Measurements from ENCODE around the gene S100Z. TPM values are rescaled to one million over a fixed set of nuclear protein-coding genes. Genes with fewer than 3 reads are reported as not detected.
"Not testable (repeated sequence)": the region's sequence is repeated elsewhere in the genome, so short reads cannot be mapped to it uniquely, and the experiment has no call there.

The S100Z gene
- total and polyA plus RNA-seq, 9 donors = 0.07 to 0.45 (median 0.26) TPM; not detected in 4

- Histone ChIP-seq H3K27ac (ENCODE audit: low read length) (no peak overlapping the region), H3K27me3 (ENCODE audit: control insufficient read depth, insufficient read depth, low read length) (no peaks in the 10 kb centered on the region), H3K9me3 (replicated peaks; ENCODE audit: control insufficient read depth, low read depth, low read length) (no peaks in the 10 kb centered on the region), H3K4me1 (ENCODE audit: control insufficient read depth, insufficient read depth, low read length) (no peaks in the 10 kb centered on the region), H3K36me3 (ENCODE audit: control insufficient read depth, insufficient read depth, low read length) (no peaks in the 10 kb centered on the region), H3K4me3 (ENCODE audit: low read length) (no peak overlapping the region)
- no CpG with 5 or more reads among the region's 2 CpGs for WGBS (ENCODE audit: insufficient coverage)
- DNase-seq = peak; percentile 60
Measured at GRCh38 chr5:76852772-76853171, 3.0 kb downstream of the S100Z start.

GRCh38 chr5:76853741-76854140, 3.9 kb downstream of the S100Z start:
- not testable (repeated sequence) for H3K36me3 ChIP-seq (ENCODE audit: control insufficient read depth, insufficient read depth, low read length); H3K4me1 ChIP-seq (ENCODE audit: control insufficient read depth, insufficient read depth, low read length); H3K9me3 ChIP-seq (replicated peaks; ENCODE audit: control insufficient read depth, low read depth, low read length); H3K27ac ChIP-seq (ENCODE audit: low read length); H3K4me3 ChIP-seq (ENCODE audit: low read length); DNase-seq; H3K27me3 ChIP-seq (ENCODE audit: control insufficient read depth, insufficient read depth, low read length)
- no CpG with 5 or more reads among the region's 3 CpGs for WGBS (ENCODE audit: insufficient coverage)

GRCh38 chr5:76854644-76855043, 4.8 kb downstream of the S100Z start:
- no peak overlapping the region for H3K4me3 ChIP-seq (ENCODE audit: low read length)
- no peak overlapping the region for H3K27ac ChIP-seq (ENCODE audit: low read length)
- H3K36me3 ChIP-seq (ENCODE audit: control insufficient read depth, insufficient read depth, low read length) = no peaks in the 10 kb centered on the region
- H3K27me3 ChIP-seq (ENCODE audit: control insufficient read depth, insufficient read depth, low read length) = no peaks in the 10 kb centered on the region
- H3K9me3 ChIP-seq (replicated peaks; ENCODE audit: control insufficient read depth, low read depth, low read length) = no peaks in the 10 kb centered on the region
- no peak for DNase-seq
- no peaks in the 10 kb centered on the region for H3K4me1 ChIP-seq (ENCODE audit: control insufficient read depth, insufficient read depth, low read length)

GRCh38 chr5:76855501-76855900, 5.7 kb downstream of the S100Z start:
- not testable (repeated sequence) for H3K36me3 ChIP-seq (ENCODE audit: control insufficient read depth, insufficient read depth, low read length); H3K4me1 ChIP-seq (ENCODE audit: control insufficient read depth, insufficient read depth, low read length); H3K9me3 ChIP-seq (replicated peaks; ENCODE audit: control insufficient read depth, low read depth, low read length); H3K27ac ChIP-seq (ENCODE audit: low read length); H3K4me3 ChIP-seq (ENCODE audit: low read length); DNase-seq; H3K27me3 ChIP-seq (ENCODE audit: control insufficient read depth, insufficient read depth, low read length)

GRCh38 chr5:76855961-76856360, 6.1 kb downstream of the S100Z start:
- peak; percentile 61 for DNase-seq
- Histone ChIP-seq H3K27ac (ENCODE audit: low read length) (no peak overlapping the region), H3K9me3 (replicated peaks; ENCODE audit: control insufficient read depth, low read depth, low read length) (no peaks in the 10 kb centered on the region), H3K36me3 (ENCODE audit: control insufficient read depth, insufficient read depth, low read length) (no peaks in the 10 kb centered on the region), H3K27me3 (ENCODE audit: control insufficient read depth, insufficient read depth, low read length) (no peaks in the 10 kb centered on the region), H3K4me1 (ENCODE audit: control insufficient read depth, insufficient read depth, low read length) (no peaks in the 10 kb centered on the region), H3K4me3 (ENCODE audit: low read length) (no peak overlapping the region)
- WGBS (ENCODE audit: insufficient coverage) = 100% methylated on average over 1 of the region's 3 CpGs

- not testable (repeated sequence) for H3K27me3 ChIP-seq (ENCODE audit: control insufficient read depth, insufficient read depth, low read length); H3K27ac ChIP-seq (ENCODE audit: low read length); H3K9me3 ChIP-seq (replicated peaks; ENCODE audit: control insufficient read depth, low read depth, low read length); H3K4me3 ChIP-seq (ENCODE audit: low read length); H3K4me1 ChIP-seq (ENCODE audit: control insufficient read depth, insufficient read depth, low read length); H3K36me3 ChIP-seq (ENCODE audit: control insufficient read depth, insufficient read depth, low read length); DNase-seq
- WGBS (ENCODE audit: insufficient coverage) = 67% methylated on average over 1 of the region's 4 CpGs
Measured at GRCh38 chr5:76856800-76857199, 7.0 kb downstream of the S100Z start.

- Histone ChIP-seq H3K27ac (ENCODE audit: low read length) (no peak overlapping the region), H3K27me3 (ENCODE audit: control insufficient read depth, insufficient read depth, low read length) (no peaks in the 10 kb centered on the region), H3K9me3 (replicated peaks; ENCODE audit: control insufficient read depth, low read depth, low read length) (no peaks in the 10 kb centered on the region), H3K36me3 (ENCODE audit: control insufficient read depth, insufficient read depth, low read length) (no peaks in the 10 kb centered on the region), H3K4me3 (ENCODE audit: low read length) (no peak overlapping the region), H3K4me1 (ENCODE audit: control insufficient read depth, insufficient read depth, low read length) (no peaks in the 10 kb centered on the region)
- DNase-seq = no peak
- WGBS (ENCODE audit: insufficient coverage) = 100% methylated on average over 3 of the region's 10 CpGs
Measured at GRCh38 chr5:76859591-76860247, 9.9 kb downstream of the S100Z start.

GRCh38 chr5:76861612-76862011, 11.8 kb downstream of the S100Z start:
- Histone ChIP-seq H3K4me1 (ENCODE audit: control insufficient read depth, insufficient read depth, low read length) (no peaks in the 10 kb centered on the region), H3K27ac (ENCODE audit: low read length) (no peak overlapping the region)

GRCh38 chr5:76863001-76863400, 13.2 kb downstream of the S100Z start:
- no CpG with 5 or more reads among the region's 1 CpG for WGBS (ENCODE audit: insufficient coverage)
- DNase-seq = no peak
- Histone ChIP-seq H3K36me3 (ENCODE audit: control insufficient read depth, insufficient read depth, low read length) (no peaks in the 10 kb centered on the region), H3K9me3 (replicated peaks; ENCODE audit: control insufficient read depth, low read depth, low read length) (no peaks in the 10 kb centered on the region), H3K4me3 (ENCODE audit: low read length) (no peak overlapping the region), H3K27me3 (ENCODE audit: control insufficient read depth, insufficient read depth, low read length) (no peaks in the 10 kb centered on the region), H3K27ac (ENCODE audit: low read length) (no peak overlapping the region), H3K4me1 (ENCODE audit: control insufficient read depth, insufficient read depth, low read length) (no peaks in the 10 kb centered on the region)

More at GRCh38 chr5:76861612-76862011, 11.8 kb downstream of the S100Z start:
- no CpG with 5 or more reads among the region's 5 CpGs for WGBS (ENCODE audit: insufficient coverage)
- no peak overlapping the region for H3K4me3 ChIP-seq (ENCODE audit: low read length)
- no peaks in the 10 kb centered on the region for H3K36me3 ChIP-seq (ENCODE audit: control insufficient read depth, insufficient read depth, low read length)
- no peaks in the 10 kb centered on the region for H3K27me3 ChIP-seq (ENCODE audit: control insufficient read depth, insufficient read depth, low read length)
- no peak for DNase-seq
- H3K9me3 ChIP-seq (replicated peaks; ENCODE audit: control insufficient read depth, low read depth, low read length) = no peaks in the 10 kb centered on the region

- Histone ChIP-seq H3K27me3 (ENCODE audit: control insufficient read depth, insufficient read depth, low read length) (no peaks in the 10 kb centered on the region), H3K9me3 (replicated peaks; ENCODE audit: control insufficient read depth, low read depth, low read length) (no peaks in the 10 kb centered on the region), H3K4me1 (ENCODE audit: control insufficient read depth, insufficient read depth, low read length) (no peaks in the 10 kb centered on the region), H3K36me3 (ENCODE audit: control insufficient read depth, insufficient read depth, low read length) (no peaks in the 10 kb centered on the region), H3K4me3 (ENCODE audit: low read length) (no peak overlapping the region), H3K27ac (ENCODE audit: low read length) (no peak overlapping the region)
- WGBS (ENCODE audit: insufficient coverage) = no CpG with 5 or more reads among the region's 2 CpGs
- DNase-seq = no peak
Measured at GRCh38 chr5:76866503-76866902, 16.7 kb downstream of the S100Z start.

GRCh38 chr5:76867038-76867437, 17.2 kb downstream of the S100Z start:
- DNase-seq = no peak
- Histone ChIP-seq H3K27ac (ENCODE audit: low read length) (no peak overlapping the region), H3K9me3 (replicated peaks; ENCODE audit: control insufficient read depth, low read depth, low read length) (no peaks in the 10 kb centered on the region), H3K36me3 (ENCODE audit: control insufficient read depth, insufficient read depth, low read length) (no peaks in the 10 kb centered on the region), H3K27me3 (ENCODE audit: control insufficient read depth, insufficient read depth, low read length) (no peaks in the 10 kb centered on the region), H3K4me1 (ENCODE audit: control insufficient read depth, insufficient read depth, low read length) (no peaks in the 10 kb centered on the region), H3K4me3 (ENCODE audit: low read length) (no peak overlapping the region)
- WGBS (ENCODE audit: insufficient coverage) = 57% methylated on average over 1 of the region's 4 CpGs

Data from muscle of leg (tissue), 11 donors.